GM18870 (cell line): ENCODE measurements around the gene LSM14A.

Experiments used
- ATAC-seq: cut with Tn5 transposase; IDR thresholded peaks from one replicate; pipeline ENCODE4 v1.9.1; 2021; ENCODE audit warnings: moderate library complexity; ENCODE audit not compliant: unreplicated experiment

The LSM14A gene

DNA sequence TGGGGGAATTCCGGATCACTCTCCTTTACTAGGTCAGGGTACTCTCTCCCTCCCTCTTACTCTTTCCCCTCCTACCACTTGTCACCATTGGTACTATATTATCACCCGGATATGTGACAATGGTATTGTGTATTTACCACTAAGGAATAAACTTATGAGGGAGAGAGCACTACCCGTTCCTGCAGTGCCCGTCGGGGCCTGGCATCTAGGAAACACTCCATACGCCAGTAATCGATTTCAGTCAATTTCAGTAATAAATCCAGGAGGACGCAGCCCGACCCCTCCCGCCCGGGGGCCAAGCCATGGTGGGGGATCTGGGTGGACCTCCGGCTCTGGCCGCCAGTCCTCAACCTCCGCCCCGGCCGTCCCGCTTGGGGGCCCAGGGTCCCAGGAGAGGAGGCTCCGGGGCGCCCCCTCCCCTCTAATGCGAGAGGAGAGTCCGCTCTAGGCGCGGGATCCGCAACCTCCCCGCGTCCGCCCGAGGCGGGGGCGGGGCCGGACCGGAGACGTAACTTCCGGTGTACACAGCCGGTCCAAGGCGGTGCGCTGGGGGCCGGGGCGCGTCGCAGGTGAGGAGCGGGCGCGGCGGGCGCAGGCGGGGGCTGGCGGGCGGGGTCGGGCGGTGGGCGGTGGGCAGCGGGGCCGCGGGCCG lies 81.9 kb downstream of the LSM14A start, which contains the start of gene GARRE1:
Gene GARRE1, plus strand, starts transcription at position 509 of the 652 bp plus-strand sequence. CDS start 45,920 bp downstream, outside the sequence.
- no peak for ATAC-seq

DNA sequence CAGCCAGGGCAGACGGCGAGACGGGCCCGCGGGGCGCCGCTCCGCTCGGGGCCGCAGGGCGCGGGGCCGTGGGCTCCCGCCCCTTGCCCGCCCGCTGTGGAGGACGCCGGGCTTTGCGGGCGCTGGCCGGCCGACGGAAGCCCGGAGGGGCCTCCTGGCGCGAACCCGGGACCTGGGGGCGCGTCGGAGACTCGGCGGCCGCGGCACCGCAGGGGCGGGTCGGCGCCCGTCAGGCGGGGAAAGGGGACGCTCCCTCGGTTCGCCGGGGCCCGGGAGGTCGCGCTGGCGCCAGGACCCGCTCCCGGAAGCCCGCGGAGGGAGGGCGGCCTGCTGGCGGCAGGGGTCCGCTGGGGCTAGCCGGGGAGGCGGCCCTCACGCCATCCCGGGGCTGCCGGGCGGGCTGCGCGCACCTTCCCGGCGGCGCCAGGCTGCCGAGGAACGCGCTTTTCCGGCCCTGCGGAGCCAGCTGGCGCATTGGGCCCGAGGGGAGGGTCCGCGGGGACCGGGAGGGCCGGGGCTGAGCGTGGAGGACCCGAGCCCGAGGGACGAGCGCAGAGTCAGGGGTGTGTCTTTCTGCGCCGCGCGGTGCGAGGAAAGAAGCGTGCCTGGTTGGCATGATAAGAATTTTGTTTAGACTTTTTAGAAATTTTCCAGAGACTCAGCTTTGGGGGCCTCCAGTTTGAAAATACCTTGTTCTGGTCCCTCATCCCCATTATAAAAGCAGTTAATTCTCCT lies 82.6 kb downstream of the LSM14A start:
- ATAC-seq: no peak

DNA sequence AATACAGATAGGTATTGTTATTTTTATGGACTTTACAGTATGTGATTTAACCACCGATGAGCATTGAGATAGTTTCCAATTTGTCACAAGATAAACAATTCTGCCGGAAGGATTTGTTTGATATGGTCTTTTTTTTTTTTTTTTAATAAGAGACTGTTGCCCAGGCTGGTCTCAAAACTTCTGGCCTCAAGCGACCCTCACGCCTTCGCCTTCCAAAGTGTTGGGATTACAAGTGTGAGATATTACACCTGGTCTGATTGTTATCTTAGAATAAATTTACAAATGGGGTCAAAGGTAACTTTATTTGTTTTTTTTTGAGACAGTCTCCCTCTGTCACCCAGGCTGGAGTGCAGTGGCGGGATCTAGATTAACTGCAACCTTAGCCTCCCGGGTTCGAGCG lies 83.2 kb downstream of the LSM14A start:
- no peak for ATAC-seq

DNA sequence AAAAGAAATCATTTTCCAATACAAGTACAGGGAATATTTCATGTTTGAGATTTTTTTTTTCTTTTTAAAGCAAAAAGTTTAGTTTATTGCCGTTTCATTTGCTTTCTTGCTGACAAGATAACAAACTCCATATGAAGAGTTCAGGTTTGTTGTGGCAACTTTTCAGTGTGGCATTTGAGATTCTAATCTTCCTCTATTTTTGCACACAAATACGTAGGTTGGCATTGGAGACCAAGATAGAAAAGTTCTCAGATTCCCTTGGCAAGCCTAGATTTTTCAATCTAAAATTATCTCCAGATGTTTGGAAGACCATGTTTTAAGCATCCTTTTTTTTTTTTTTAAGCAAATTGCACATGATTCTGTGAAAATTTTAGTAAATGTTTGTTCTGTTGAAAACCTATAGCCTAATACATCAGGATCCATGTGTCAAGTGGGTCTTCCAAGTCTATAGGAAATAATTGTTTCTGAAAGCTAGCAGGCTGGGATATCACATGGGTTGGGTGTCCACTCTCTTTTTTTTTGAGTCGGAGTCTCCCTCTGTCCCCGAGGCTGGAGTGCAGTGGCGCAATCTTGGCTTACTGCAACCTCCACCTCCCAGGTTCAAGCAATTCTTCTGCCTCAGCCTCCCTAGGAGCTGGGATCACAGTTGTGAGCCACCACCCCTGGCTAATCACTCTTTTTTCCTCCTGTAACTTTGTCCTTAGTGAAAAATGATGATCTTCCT lies 84.7 kb downstream of the LSM14A start:
- no peak for ATAC-seq

GRCh38 chr19:34257559-34257924 lies 85.2 kb downstream of the LSM14A start:
- ATAC-seq: no peak

GRCh38 chr19:34259367-34260095 lies 87.2 kb downstream of the LSM14A start:
- no peak for ATAC-seq

GRCh38 chr19:34260771-34261173 lies 88.5 kb downstream of the LSM14A start:
- no peak for ATAC-seq

DNA sequence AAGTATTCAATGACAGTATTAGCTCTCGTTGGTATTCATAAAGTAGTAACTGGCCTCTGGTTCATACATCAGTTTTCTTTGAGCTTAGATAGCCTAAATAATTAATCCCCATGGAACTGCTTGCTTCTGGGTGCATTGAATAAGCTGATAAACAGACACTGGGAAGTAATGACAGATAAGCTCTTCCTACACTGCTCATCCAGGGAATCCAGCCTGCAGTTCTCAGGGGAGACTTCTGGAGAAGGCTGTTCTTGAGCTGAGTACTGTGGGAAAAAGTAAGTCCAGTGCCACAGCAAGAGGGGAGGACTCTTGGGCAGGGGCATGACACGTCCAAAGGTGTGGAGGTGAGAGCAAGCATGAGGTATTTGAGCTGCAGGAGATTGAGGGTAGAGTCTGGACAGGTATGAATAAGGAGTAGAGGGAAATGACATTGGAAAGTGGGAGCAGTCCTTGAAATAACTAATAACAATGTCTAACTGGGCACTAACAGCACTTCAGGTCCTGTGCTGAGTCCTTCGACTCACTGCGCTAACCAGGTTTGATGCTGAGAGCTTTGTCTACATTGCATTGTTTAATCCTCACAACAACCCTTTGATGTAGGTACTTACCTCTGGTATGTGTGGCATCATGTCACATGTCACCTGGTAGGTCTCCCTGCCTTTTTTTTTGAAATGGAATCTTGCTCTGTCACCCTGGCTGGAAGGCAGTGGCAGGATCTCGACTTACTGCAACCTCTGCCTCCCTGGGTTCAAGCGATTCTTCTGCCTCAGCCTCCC lies 89.2 kb downstream of the LSM14A start:
- ATAC-seq: no peak

DNA sequence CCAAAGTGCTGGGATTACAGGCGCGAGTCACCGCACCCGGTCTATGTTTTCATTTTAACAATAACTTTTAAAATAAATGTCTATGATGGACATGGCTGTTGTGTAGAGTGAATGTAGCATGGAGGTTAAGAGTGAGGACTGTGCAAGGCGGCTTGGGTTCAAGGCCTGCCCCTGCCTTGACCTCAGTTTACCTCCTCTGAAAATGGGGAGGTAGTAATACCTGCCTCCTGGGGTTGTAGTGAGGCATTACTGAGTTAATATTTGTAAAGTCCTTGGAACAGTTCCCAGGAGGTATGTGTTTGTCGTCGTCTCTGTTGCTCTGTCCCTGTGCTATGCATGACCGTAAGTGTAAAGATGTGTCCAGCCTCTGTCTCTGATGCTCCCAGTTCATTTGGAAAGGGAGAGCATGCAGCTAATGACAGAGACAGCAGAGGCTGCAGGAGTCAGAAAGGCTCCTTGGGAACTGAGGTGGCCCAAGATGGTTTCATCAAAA lies 91.5 kb downstream of the LSM14A start:
- ATAC-seq: no peak

DNA sequence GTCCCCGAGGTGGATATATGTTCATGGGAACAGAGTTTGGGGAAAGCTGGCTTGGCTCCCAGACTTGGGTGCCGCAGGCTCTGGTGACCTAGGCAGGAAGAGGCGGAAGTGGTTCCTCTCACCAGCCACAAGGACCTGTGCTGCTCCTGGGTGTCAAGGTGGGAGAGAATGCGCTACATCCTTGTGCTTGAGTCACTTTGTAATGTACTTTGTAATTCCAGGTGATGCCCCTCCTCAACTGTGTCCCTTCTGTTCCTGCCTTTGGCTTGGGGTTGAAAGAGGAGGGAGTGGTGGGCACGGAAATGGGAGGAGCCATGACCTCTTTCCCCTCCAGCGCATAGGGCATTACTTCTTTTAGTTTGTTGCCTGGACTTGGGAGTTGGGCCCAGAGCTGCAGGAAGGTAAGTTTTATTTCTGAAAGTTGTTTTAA lies 92.9 kb downstream of the LSM14A start:
- ATAC-seq: no peak

DNA sequence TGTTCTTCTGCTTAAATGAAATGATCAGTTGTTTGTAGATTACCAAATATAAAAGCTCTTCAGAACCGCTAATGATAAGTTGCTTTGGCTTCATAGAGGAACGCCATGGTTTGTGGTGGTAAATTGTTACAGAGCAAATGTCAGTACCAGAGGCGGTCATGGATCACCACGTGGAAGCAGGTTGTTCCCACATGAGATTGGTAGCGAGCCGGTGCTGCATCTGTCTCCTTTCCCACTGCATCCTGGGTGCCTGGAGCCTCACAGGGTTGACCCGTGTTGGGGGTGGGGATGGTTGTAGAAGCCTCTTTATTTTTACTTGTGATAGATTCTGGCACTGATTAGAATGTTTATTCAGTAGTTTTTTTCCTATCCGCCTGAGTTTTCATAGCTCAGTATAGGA lies 96.8 kb downstream of the LSM14A start:
- ATAC-seq: no peak

- ATAC-seq: no peak
Measured at GRCh38 chr19:34269489-34269888, 97.2 kb downstream of the LSM14A start.

GRCh38 chr19:34269968-34270621 lies 97.8 kb downstream of the LSM14A start:
- ATAC-seq: peak; percentile 54

DNA sequence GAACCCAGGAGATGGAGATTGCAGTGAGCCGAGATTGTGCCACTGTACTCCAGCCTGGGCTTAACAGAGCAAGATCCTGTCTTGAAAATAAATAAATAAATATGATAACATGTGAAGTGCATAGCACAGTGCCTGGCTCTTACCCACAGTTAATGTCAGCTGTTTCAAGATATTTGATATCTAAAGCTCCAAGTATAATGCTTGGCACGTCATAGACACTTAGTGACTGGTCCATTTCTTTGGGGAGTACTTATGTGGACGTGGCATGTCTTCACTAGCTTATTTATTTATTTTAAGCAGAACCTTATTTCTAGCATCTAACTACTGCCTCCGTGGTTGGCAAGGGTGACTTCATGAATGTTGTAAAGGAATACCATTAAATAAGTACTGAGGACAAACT lies 100.8 kb downstream of the LSM14A start:
- no peak for ATAC-seq

- ATAC-seq: no peak
Measured at GRCh38 chr19:34274284-34274826, 102.1 kb downstream of the LSM14A start.

GRCh38 chr19:34274827-34275625 lies 102.7 kb downstream of the LSM14A start:
- no peak for ATAC-seq

DNA sequence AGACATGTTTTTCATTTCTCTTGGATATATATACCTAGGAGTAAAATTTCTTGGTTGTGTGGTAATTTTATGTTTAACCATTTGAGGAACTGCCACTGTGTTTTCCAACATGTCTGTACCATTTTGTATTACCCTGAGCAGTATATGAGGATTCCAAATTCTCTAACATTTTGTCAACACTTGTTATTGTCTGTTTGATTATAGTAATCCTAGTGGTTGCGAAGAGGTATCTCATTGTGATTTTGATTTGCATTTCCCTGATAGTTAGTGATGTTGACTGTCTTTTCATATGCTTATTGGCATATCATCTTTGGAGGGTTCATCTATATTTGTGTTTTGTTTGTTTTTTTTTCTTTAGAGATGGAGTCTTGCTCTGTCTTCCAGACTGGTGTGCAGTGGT lies 103.4 kb downstream of the LSM14A start:
- no peak for ATAC-seq

DNA sequence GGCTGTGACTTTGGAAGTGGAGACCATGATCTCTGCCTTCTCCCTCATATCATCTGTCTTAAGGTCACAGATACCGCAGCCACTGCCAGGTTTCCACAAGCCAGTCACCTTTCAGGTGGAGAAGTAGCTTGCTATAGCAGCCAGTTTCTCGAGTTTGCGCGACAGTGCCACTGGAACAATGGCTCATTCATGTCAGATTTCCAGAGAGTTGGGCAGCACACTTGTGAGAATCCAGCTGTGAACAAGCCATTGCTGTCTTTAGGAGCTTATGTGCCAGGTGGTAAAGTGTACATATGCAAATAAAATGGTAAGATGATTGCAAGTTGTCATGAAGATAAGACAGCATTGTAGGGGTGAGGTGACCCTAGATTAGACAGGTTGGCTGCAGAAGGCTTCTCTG lies 104.3 kb downstream of the LSM14A start:
- no peak for ATAC-seq

DNA sequence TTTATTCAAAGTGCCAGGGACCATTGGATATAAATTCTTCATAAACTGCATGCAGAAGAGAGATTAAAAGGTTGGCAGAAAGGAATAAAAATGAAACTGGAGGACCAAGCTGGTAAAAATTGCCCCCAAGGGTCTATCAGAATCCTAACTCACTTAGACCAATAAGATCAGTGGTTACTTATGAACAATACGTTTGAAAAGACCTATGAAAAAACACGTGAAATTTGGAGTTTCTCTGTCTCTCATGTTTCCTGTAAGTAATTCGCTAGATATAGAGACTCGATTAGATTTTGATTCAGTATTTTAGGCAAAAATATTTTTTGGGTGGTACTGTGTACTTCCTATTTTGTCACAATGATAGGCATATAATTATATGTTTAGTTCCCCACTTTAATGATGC lies 104.9 kb downstream of the LSM14A start:
- no peak for ATAC-seq
